22Rv1 (cell line): ENCODE data around the gene PAQR9.

ENCODE experiments used
- ZFX ChIP-seq: fragments of 450-650 bp; IDR thresholded peaks from 2 replicates; pipeline ENCODE4 v1.6.1; 2017; ENCODE audit warnings: antibody characterized with exemption, borderline replicate concordance
- TF ChIP-seq, protein P1 (sequence below): fragments of 450-650 bp; IDR thresholded peaks from 2 replicates; pipeline ENCODE4 v1.5.1; 2017; ENCODE audit warnings: mild to moderate bottlenecking

DNA sequence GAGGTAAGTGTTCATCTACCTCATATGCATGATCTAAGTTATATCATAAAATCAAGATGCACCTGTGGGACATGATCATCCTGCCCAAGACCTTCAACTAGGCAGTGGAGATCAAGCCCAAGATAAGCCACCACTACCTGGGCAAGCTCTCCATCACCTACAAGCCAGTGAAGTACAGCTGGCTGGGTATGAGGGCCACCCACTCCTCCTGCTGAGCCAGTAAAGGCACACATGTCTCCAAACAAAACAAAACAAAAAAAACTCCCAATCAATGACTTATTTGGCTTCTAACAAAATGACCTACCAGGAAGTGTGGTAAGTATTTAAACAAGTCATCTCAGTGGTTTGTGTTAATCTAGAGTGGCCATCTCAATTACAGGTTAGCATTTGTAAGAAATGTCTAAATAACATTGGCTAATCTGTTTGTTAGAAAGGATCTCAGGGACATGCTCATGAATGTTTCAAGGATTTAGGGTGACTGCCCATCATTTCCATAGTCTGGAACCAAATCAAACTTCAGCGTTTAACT, 3.1 kb downstream of the PAQR9 start:
- TF ChIP-seq, protein P1, sequence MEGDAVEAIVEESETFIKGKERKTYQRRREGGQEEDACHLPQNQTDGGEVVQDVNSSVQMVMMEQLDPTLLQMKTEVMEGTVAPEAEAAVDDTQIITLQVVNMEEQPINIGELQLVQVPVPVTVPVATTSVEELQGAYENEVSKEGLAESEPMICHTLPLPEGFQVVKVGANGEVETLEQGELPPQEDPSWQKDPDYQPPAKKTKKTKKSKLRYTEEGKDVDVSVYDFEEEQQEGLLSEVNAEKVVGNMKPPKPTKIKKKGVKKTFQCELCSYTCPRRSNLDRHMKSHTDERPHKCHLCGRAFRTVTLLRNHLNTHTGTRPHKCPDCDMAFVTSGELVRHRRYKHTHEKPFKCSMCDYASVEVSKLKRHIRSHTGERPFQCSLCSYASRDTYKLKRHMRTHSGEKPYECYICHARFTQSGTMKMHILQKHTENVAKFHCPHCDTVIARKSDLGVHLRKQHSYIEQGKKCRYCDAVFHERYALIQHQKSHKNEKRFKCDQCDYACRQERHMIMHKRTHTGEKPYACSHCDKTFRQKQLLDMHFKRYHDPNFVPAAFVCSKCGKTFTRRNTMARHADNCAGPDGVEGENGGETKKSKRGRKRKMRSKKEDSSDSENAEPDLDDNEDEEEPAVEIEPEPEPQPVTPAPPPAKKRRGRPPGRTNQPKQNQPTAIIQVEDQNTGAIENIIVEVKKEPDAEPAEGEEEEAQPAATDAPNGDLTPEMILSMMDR = no peak
- TF ChIP-seq ZFX = no peak
